ENCODE measurements around the gene C1QL2.

GRCh38 chr2:119126650-119127049 is 31.9 kb downstream of the C1QL2 start:
- no peak for TF ChIP-seq ARNT (IDR thresholded peaks at IDR 0.05)
- no peak for TF ChIP-seq ELF4 (IDR thresholded peaks at IDR 0.05)
- no peak for TF ChIP-seq FOXK2 (IDR thresholded peaks at IDR 0.05)
- no peak for TF ChIP-seq HDGF (IDR thresholded peaks at IDR 0.05; ENCODE audit: borderline replicate concordance)
- TF ChIP-seq SUZ12 (IDR thresholded peaks at IDR 0.05) = no peak
- no peak for TF ChIP-seq ZNF384 (IDR thresholded peaks at IDR 0.05)
- no peak for TF ChIP-seq PKNOX1 (IDR thresholded peaks at IDR 0.05)
- TF ChIP-seq CTBP1 (IDR thresholded peaks at IDR 0.05; ENCODE audit: borderline replicate concordance) = no peak
